ENCODE measurements around the gene THAP3. TPM values are rescaled to one million over a fixed set of nuclear protein-coding genes. Genes with fewer than 3 reads are reported as not detected.
"Not testable (repeated sequence)": the region's sequence is repeated elsewhere in the genome, so short reads cannot be mapped to it uniquely, and the experiment has no call there.

The THAP3 gene
- total RNA-seq, 4 donors from 2014 or later: 7.5 to 21.0 (median 13.2) TPM

DNA sequence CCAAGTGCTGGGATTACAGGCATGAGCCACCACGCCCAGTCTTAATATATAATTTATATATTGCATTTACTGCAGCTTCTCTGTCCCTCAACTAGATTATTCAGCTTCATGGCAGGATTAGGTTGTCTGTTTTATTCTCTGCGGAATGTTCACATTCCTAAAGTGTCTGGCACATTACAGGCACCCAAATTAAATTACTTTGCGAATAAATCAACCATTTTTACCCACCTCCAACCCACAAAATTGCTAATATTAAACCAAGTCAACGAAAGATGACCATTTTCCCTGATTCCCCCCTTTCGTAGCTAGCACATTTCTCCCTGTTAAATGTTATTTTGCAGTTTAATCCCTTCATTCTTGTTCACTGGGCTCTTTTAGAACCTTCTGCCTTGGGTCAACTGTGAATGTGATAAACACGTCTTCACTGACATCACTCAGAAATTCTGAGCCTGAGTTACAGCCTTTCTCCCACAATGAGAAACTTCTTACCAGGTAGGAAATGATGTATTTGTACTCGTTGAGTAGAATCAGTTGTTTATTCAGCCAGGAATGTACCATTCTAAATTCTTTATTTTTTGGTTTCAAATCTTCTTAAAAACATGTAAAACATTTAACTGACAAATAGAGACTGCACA lies 35.9 kb downstream of the THAP3 start:
- in situ Hi-C loops (cut with MboI; ENCODE audit: low pct_ligation_motif_present in 1 of 4, low pct_unique_long_range_greater_than_20kb in 1 of 4, low sequenced_read_pairs in 3 of 4) (no loop called here), intact Hi-C loops (cut with DNase I; ENCODE audit: low total_unique reads) (no loop called here)
- peaks cover 0 to 6% (median 0%) of the 10 kb centered on the region in 4 donors for H3K4me1 ChIP-seq
- H3K27me3 ChIP-seq: no peaks in the 10 kb centered on the region
- H3K27ac ChIP-seq: no peak overlapping the region
- WGBS, 2 donors (ENCODE audit: low coverage in 1 of 2): 82 to 88% methylated on average over 6 to 7 of the region's 7 CpGs
- TF ChIP-seq, protein P1, sequence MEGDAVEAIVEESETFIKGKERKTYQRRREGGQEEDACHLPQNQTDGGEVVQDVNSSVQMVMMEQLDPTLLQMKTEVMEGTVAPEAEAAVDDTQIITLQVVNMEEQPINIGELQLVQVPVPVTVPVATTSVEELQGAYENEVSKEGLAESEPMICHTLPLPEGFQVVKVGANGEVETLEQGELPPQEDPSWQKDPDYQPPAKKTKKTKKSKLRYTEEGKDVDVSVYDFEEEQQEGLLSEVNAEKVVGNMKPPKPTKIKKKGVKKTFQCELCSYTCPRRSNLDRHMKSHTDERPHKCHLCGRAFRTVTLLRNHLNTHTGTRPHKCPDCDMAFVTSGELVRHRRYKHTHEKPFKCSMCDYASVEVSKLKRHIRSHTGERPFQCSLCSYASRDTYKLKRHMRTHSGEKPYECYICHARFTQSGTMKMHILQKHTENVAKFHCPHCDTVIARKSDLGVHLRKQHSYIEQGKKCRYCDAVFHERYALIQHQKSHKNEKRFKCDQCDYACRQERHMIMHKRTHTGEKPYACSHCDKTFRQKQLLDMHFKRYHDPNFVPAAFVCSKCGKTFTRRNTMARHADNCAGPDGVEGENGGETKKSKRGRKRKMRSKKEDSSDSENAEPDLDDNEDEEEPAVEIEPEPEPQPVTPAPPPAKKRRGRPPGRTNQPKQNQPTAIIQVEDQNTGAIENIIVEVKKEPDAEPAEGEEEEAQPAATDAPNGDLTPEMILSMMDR (IDR thresholded peaks at IDR 0.05): no peak
- TF ChIP-seq POLR2A (IDR thresholded peaks at IDR 0.05): no peak
- no peak for TF ChIP-seq POLR2AphosphoS5 (IDR thresholded peaks at IDR 0.05)
- H3K9me3 ChIP-seq: no peaks in the 10 kb centered on the region
- H3K4me3 ChIP-seq: no peak overlapping the region
- peaks cover 0 to under 1% (median 0%) of the 10 kb centered on the region in 4 donors for H3K36me3 ChIP-seq
- DNase-seq: no peak

- in situ Hi-C loops (cut with MboI; ENCODE audit: low pct_ligation_motif_present in 1 of 4, low pct_unique_long_range_greater_than_20kb in 1 of 4, low sequenced_read_pairs in 3 of 4); intact Hi-C loops (cut with DNase I; ENCODE audit: low total_unique reads); H3K4me3 ChIP-seq; H3K27ac ChIP-seq; DNase-seq; H3K4me1 ChIP-seq; H3K9me3 ChIP-seq; H3K27me3 ChIP-seq: not testable (repeated sequence)
- H3K36me3 ChIP-seq: peaks cover 0 to 11% (median 5%) of the 10 kb centered on the region in 4 donors
- WGBS, 2 donors (ENCODE audit: low coverage in 1 of 2): 92 to 100% methylated on average over 3 to 7 of the region's 7 CpGs
These were observed 37.8 kb downstream of the THAP3 start for GRCh38 chr1:6662468-6662867.

- DNase-seq: no peak
- no peaks in the 10 kb centered on the region for H3K9me3 ChIP-seq
- no peak overlapping the region for H3K27ac ChIP-seq
- no peaks in the 10 kb centered on the region for H3K4me1 ChIP-seq
- no peak overlapping the region for H3K4me3 ChIP-seq
- intact Hi-C loops (cut with DNase I; ENCODE audit: low total_unique reads): no loop called here
- no peak for TF ChIP-seq POLR2A (IDR thresholded peaks at IDR 0.05)
- TF ChIP-seq POLR2AphosphoS5 (IDR thresholded peaks at IDR 0.05): no peak
- TF ChIP-seq, protein P1 (IDR thresholded peaks at IDR 0.05): no peak
- no peak for TF ChIP-seq EP300 (IDR thresholded peaks at IDR 0.05; ENCODE audit: low read depth)
- peaks cover 0 to 11% (median 5%) of the 10 kb centered on the region in 4 donors for H3K36me3 ChIP-seq
- WGBS, 2 donors (ENCODE audit: low coverage in 1 of 2): 92 to 100% methylated on average over 1 to 5 of the region's 5 CpGs
- in situ Hi-C loops (cut with MboI; ENCODE audit: low pct_ligation_motif_present in 1 of 4, low pct_unique_long_range_greater_than_20kb in 1 of 4, low sequenced_read_pairs in 3 of 4): no loop called here
- no peaks in the 10 kb centered on the region for H3K27me3 ChIP-seq
These were observed 42.0 kb downstream of the THAP3 start for GRCh38 chr1:6666696-6667095.

GRCh38 chr1:6667139-6667538 lies 42.5 kb downstream of the THAP3 start:
- Histone ChIP-seq H3K4me1 (no peaks in the 10 kb centered on the region), H3K36me3 (peaks cover 0 to 11% (median 5%) of the 10 kb centered on the region in 4 donors), H3K27ac (no peak overlapping the region), H3K27me3 (no peaks in the 10 kb centered on the region), H3K4me3 (no peak overlapping the region), H3K9me3 (no peaks in the 10 kb centered on the region)
- DNase-seq: no peak
- WGBS, 2 donors (ENCODE audit: low coverage in 1 of 2): 93% methylated on average over 6 of the region's 6 CpGs; no CpG with 5 or more reads in 1 of the 2 donors
- in situ Hi-C loops (cut with MboI; ENCODE audit: low pct_ligation_motif_present in 1 of 4, low pct_unique_long_range_greater_than_20kb in 1 of 4, low sequenced_read_pairs in 3 of 4) (no loop called here), intact Hi-C loops (cut with DNase I; ENCODE audit: low total_unique reads) (no loop called here)
- no peak for TF ChIP-seq EP300 (IDR thresholded peaks at IDR 0.05; ENCODE audit: low read depth)
- TF ChIP-seq POLR2A (IDR thresholded peaks at IDR 0.05): no peak
- TF ChIP-seq, protein P1 (IDR thresholded peaks at IDR 0.05): no peak

GRCh38 chr1:6668503-6668902 lies 43.8 kb downstream of the THAP3 start:
- H3K27ac ChIP-seq: no peak overlapping the region
- DNase-seq: no peak
- no peaks in the 10 kb centered on the region for H3K27me3 ChIP-seq
- H3K9me3 ChIP-seq: no peaks in the 10 kb centered on the region
- WGBS, 2 donors (ENCODE audit: low coverage in 1 of 2): 93 to 96% methylated on average over 6 to 9 of the region's 9 CpGs
- H3K4me3 ChIP-seq: no peak overlapping the region
- in situ Hi-C loops (cut with MboI; ENCODE audit: low pct_ligation_motif_present in 1 of 4, low pct_unique_long_range_greater_than_20kb in 1 of 4, low sequenced_read_pairs in 3 of 4): no loop called here
- TF ChIP-seq POLR2AphosphoS5 (IDR thresholded peaks at IDR 0.05) (no peak), EP300 (IDR thresholded peaks at IDR 0.05; ENCODE audit: low read depth) (no peak), POLR2A (IDR thresholded peaks at IDR 0.05) (no peak)
- TF ChIP-seq, protein P1 (IDR thresholded peaks at IDR 0.05): no peak
- H3K4me1 ChIP-seq: no peaks in the 10 kb centered on the region
- intact Hi-C loops (cut with DNase I; ENCODE audit: low total_unique reads): no loop called here
- peaks cover 0 to 12% (median 6%) of the 10 kb centered on the region in 4 donors for H3K36me3 ChIP-seq
